Uterus (tissue), 4 donors: ENCODE results near the gene PDGFC. TPM values are rescaled to one million over a fixed set of nuclear protein-coding genes. Genes with fewer than 3 reads are reported as not detected.

Experiments used
- DNase-seq, 2 donors: peaks; one replicate each; pipeline ENCODE4 v3.0.0-alpha.2; 2019 to 2020
- H3K27ac ChIP-seq, 2 donors: fragments of 200-600 bp; sonication (generic); 1 replicate in 1 of 2; 2 replicates in 1 of 2; pipeline ENCODE4 v1.5.1; 2016 to 2018
- H3K27me3 ChIP-seq, 2 donors: fragments of 200-600 bp; sonication (generic); one replicate each; pipeline ENCODE4 v1.5.1; 2018 to 2019; ENCODE audit warnings: control low read depth in 1 of 2
- H3K36me3 ChIP-seq, 2 donors: fragments of 200-600 bp; sonication (generic); one replicate each; pipeline ENCODE4 v1.5.1; 2019; ENCODE audit warnings: control low read depth in 1 of 2
- H3K4me1 ChIP-seq, 2 donors: fragments of 200-600 bp; sonication (generic); one replicate each; pipeline ENCODE4 v1.5.1; 2018 to 2019; ENCODE audit warnings: control low read depth in 1 of 2
- H3K4me3 ChIP-seq, 2 donors: fragments of 200-600 bp; sonication (generic); 1 replicate in 1 of 2; 2 replicates in 1 of 2; pipeline ENCODE4 v1.5.1; 2018 to 2019; ENCODE audit warnings: mild to moderate bottlenecking in 1 of 2
- H3K9me3 ChIP-seq, 2 donors: fragments of 200-600 bp; sonication (generic); one replicate each; pipeline ENCODE4 v1.5.1; 2019; ENCODE audit warnings: control low read depth in 1 of 2
- CTCF ChIP-seq, 4 experiments: fragments of 200-600 bp in 2 of 4; fragments of 450-650 bp in 2 of 4; sonication (generic) in 2 of 4; IDR thresholded peaks; one replicate each; pipeline ENCODE4 v1.5.1; 2016 to 2019; ENCODE audit warnings: antibody characterized with exemption in 4 of 4, mild to moderate bottlenecking in 2 of 4, moderate library complexity in 1 of 4
- POLR2A ChIP-seq, 2 donors: fragments of 450-650 bp; IDR thresholded peaks; one replicate each; pipeline ENCODE4 v1.6.1; 2016; ENCODE audit warnings: antibody characterized with exemption in 2 of 2, mild to moderate bottlenecking in 1 of 2, moderate library complexity in 1 of 2
- intact Hi-C: fragments of 100-400 bp; cut with DNase I; formaldehyde crosslinking; loops from one replicate; pipeline ENCODE4 v1.15.1; 2023; ENCODE audit warnings: low total_unique reads
- total RNA-seq, 4 donors: library from RNA; depleted of rRNA in 3 of 4; stranded (reverse); fragments of >200 nt in 3 of 4; gene quantifications; one replicate each; pipeline versions ENCODE4 v1.1.0 to v1.2.4, GENCODE V29; 2014 to 2023
- donor health status: DM: yes; HTN: yes; CAD: no.

Gene PDGFC
- total RNA-seq, 4 donors from 2014 or later, result 22.5 to 103 (median 70.2) TPM

- Histone ChIP-seq H3K4me1 (no peaks in the 10 kb centered on the region), H3K4me3 (no peak overlapping the region), H3K27me3 (no peaks in the 10 kb centered on the region), H3K36me3 (no peaks in the 10 kb centered on the region), H3K9me3 (no peaks in the 10 kb centered on the region), H3K27ac (peak overlapping the region; percentile 65 to 78)
- intact Hi-C loops, result no loop called here
- peak; percentile 13 to 24 for DNase-seq
- no peak for TF ChIP-seq CTCF (IDR thresholded peaks at IDR 0.05)
- no peak for TF ChIP-seq POLR2A (IDR thresholded peaks at IDR 0.05)
Measured at GRCh38 chr4:156771171-156771837, 200.3 kb downstream of the PDGFC start.

- TF ChIP-seq CTCF (IDR thresholded peaks at IDR 0.05), result no peak
- TF ChIP-seq POLR2A (IDR thresholded peaks at IDR 0.05), result no peak
- intact Hi-C loops, result no loop called here
- Histone ChIP-seq H3K4me3 (no peak overlapping the region), H3K9me3 (no peaks in the 10 kb centered on the region), H3K27ac (peak overlapping the region; percentile 65 to 78), H3K36me3 (no peaks in the 10 kb centered on the region), H3K4me1 (no peaks in the 10 kb centered on the region), H3K27me3 (no peaks in the 10 kb centered on the region)
- no peak for DNase-seq
Measured at GRCh38 chr4:156770140-156770539, 201.5 kb downstream of the PDGFC start.

GRCh38 chr4:156767911-156768415 lies 203.6 kb downstream of the PDGFC start:
- H3K9me3 ChIP-seq, result no peaks in the 10 kb centered on the region
- no peaks in the 10 kb centered on the region for H3K27me3 ChIP-seq
- TF ChIP-seq CTCF (IDR thresholded peaks at IDR 0.05) (no peak), POLR2A (IDR thresholded peaks at IDR 0.05) (no peak)
- peaks cover 0 to 7% of the 10 kb centered on the region in 2 donors for H3K4me1 ChIP-seq
- H3K4me3 ChIP-seq, result no peak overlapping the region
- no peak overlapping the region for H3K27ac ChIP-seq
- intact Hi-C loops, result no loop called here
- no peaks in the 10 kb centered on the region for H3K36me3 ChIP-seq
- no peak for DNase-seq

- TF ChIP-seq POLR2A (IDR thresholded peaks at IDR 0.05) (no peak), CTCF (IDR thresholded peaks at IDR 0.05) (no peak)
- no peaks in the 10 kb centered on the region for H3K9me3 ChIP-seq
- no peaks in the 10 kb centered on the region for H3K36me3 ChIP-seq
- no peak for DNase-seq
- H3K27ac ChIP-seq, result no peak overlapping the region
- H3K4me1 ChIP-seq, result peaks cover 0 to 7% of the 10 kb centered on the region in 2 donors
- H3K4me3 ChIP-seq, result no peak overlapping the region
- H3K27me3 ChIP-seq, result no peaks in the 10 kb centered on the region
- intact Hi-C loops, result no loop called here
Measured at GRCh38 chr4:156766846-156767245, 204.8 kb downstream of the PDGFC start.

- H3K4me1 ChIP-seq, result peaks cover 0 to 7% of the 10 kb centered on the region in 2 donors
- intact Hi-C loops, result no loop called here
- no peaks in the 10 kb centered on the region for H3K27me3 ChIP-seq
- H3K27ac ChIP-seq, result no peak overlapping the region
- no peak overlapping the region for H3K4me3 ChIP-seq
- no peak for DNase-seq
- no peaks in the 10 kb centered on the region for H3K9me3 ChIP-seq
- TF ChIP-seq CTCF (IDR thresholded peaks at IDR 0.05) (no peak), POLR2A (IDR thresholded peaks at IDR 0.05) (no peak)
- no peaks in the 10 kb centered on the region for H3K36me3 ChIP-seq
Measured at GRCh38 chr4:156765277-156765676, 206.3 kb downstream of the PDGFC start.
